ENCODE results near the gene MARK2.

The MARK2 gene

DNA sequence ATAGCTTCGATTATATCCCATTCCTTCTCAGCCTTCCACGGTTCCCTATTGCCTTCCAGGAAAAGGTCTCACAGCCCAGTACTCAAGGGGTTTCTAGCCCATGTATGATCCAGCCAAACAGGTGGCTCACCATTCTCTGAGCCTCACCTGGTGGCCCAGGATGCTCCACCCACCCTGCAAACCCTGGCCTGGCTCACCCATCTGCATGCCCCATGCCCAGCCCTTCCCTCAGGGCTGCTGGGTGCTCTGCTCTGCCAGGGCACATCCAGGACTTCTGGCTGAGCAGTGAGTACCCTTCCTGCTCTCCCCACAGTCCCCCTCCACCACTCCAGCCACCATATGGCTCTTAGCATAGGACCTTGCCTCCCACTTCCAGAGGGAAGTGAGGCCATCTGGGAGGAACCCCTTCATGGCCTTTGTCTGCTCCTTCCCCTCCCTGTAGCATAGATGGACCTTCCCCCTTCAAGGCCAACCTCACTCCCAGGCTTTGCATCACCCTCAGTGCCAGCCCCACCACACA, 83.8 kb downstream of the MARK2 start:
- DNase-seq (ENCODE audit: low read depth, low spot score) = no peak

DNA sequence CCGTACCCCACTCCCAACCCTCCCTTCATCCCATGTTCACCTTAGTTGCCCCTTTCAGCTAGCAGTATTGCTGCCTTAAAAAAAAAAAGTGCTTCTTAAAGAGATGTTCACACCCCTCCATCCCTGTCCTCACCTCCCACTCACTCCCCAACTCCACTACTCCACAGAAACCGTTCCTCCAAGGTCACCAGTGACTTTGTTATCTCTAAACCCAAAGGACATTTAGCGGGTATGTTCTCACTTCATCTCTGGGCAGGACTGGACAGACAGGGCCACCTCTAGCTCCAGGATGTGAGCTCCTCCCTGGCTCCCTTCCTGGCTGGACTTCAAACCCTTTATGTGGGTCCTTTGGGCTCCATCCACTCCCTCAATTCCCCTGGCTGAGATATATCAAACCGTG, 84.4 kb downstream of the MARK2 start:
- DNase-seq (ENCODE audit: low read depth, low spot score) = no peak

DNA sequence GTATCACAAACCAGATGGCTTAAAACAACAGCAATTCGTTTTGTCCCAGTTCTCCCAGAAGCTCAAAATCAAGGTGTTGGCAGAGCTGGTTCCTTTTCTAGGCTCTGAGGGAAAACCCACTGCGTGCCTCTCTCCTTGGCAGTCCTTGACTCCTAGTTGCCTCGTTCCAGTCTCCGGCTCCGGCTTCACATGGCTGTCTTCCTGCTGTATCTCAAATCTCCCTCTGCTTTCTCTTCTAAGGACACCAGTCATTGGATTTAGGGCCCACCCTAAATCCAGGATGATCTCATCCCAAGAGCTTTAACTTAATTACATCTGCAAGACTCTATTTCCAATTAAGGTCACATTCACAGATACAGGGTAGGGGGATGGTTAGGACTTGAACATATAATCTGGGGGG, 90.7 kb downstream of the MARK2 start:
- DNase-seq (ENCODE audit: low read depth, low spot score) = no peak

GRCh38 chr11:63931045-63931444, 92.1 kb downstream of the MARK2 start:
- DNase-seq (ENCODE audit: low read depth, low spot score) = no peak

- DNase-seq (ENCODE audit: low read depth, low spot score) = no peak
These were observed 93.0 kb downstream of the MARK2 start for GRCh38 chr11:63931876-63932275.

DNA sequence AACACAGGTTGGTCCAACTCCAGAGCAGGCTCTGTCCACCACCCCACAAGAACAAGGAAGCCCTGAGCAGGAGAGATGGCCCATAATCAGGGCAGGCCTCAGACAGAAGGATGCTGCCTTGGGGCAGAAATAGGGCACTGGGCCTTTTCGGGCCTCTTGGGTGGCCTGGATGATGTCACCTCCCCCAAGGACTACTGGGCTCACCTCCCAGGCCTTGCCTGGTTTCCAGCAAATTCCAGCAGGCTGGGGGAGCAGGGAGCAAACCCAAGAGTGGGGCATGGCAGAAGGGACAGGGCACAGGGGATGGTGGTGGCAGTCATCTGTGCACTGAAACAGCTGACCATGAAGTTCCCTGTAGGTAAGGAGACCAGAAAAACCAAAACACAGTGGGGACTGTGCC, 94.5 kb downstream of the MARK2 start:
- DNase-seq (ENCODE audit: low read depth, low spot score) = no peak

GRCh38 chr11:63937713-63938478, 99.0 kb downstream of the MARK2 start:
- no peak for DNase-seq (ENCODE audit: low read depth, low spot score)

DNA sequence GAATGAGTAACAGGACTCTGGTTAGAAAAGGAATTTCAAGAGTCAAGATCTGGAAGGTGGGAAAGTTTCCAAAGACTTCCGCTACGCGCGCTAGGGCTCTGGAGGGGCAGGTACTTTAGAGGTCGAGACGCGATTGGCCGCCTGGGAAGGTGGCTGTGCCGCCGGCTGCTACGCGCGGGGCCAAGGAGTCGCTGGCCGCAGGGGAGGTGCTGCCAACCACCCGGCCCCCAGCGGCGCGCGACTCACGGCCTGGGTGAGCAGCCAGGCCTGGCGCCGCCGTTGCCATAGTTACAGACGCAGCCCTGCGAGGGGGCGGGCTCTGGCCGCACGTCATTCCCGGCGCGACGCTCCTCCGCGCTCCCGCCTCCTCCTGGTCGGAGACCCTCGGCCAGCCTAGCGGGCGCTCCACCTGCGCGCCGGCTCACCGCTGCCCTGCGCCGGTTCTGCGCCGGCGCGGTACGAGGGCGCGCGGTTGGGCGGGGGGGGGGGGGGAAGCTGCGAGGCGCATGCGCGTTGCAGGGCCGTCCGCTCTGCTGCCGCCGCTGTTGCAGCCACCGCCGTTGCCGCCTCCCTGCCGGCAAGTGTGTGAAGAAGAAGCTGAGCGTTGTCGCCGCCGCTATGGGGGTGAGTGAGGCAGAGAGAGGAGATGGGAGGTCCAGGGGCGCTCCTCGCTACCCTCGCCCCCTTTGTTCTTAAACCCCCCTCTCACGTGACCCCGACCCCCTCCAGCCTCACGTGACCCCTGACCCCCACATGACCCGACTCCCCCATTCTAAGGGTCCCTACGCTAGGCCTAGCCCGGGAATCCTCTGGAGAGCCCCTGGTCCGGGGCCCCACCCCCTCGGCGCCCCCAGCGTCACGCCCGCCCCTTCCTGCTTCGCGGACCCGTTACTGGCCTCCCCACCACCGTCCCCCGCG, 99.8 kb downstream of the MARK2 start, which contains the start of gene NAA40:
Gene NAA40 (plus strand): TSS at position 524 of the 918 bp plus-strand sequence. CDS start 95 bp downstream, at position 619.
- DNase-seq (ENCODE audit: low read depth, low spot score) = peak; percentile 72

DNA sequence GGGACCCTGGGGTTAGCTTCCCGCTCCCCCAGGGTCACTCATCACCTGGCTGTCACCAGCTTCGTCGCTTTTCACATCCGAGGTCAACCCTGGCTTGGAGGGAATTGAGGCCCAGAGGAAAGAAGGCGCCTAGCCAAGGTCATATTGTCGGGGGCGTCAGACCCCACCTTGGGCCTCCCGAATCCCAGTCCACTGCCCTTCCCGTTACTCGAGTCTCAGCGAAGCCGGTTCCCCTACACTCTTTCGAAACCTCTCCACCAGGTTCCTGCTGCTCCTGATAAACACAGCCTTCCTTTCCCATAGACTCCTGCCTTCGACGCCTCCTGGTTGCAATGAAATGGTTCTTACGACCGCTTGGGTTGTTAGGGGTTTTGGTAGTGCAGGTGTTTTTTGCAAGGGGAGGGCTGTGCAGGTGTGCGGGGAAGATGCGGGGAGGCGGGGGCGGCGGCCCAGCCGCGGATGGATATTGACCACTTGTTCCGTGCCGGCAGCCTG, 100.5 kb downstream of the MARK2 start:
- no peak for DNase-seq (ENCODE audit: low read depth, low spot score)

DNA sequence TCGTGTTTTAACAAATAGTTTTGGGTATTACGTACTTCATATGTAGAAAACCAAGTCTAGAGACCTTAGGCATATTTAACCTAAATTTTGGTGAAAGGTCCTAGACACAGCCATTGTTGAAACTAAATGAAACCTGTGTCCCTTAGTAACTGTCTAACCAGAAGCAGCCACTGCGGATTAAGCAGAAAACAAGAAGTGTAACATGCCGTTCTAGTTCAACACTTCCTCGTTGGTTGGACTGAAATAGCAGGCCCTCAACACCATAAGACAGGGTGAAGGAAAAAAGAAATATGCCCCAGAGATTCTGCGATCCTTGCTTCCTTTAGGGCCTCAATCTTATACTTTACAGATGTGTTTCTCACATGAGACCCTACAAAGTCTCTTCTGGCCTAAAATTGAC, 101.9 kb downstream of the MARK2 start:
- DNase-seq (ENCODE audit: low read depth, low spot score) = no peak

GRCh38 chr11:63941901-63942300, 103.0 kb downstream of the MARK2 start:
- DNase-seq (ENCODE audit: low read depth, low spot score) = no peak

DNA sequence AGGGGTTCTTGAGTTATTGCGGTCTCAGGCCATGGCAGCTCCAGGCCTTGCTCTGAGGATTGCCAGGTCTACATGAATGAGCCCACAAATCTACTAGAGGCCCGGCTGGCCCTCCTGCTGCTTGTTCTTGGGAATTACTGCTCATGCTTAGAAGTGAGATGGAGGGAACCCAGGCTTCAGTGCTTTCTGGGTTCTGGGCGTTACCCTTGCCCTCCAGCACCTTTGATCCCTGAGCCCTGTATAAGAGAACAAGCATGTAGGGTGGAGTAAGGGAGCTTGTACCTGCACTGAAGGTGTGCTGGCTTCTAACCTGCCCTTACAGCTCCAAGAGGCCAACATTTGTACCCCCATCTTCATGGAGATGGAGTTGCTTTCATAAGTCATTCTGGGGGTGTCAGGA, 103.9 kb downstream of the MARK2 start:
- DNase-seq (ENCODE audit: low read depth, low spot score) = no peak

GRCh38 chr11:63944987-63945386, 106.1 kb downstream of the MARK2 start:
- DNase-seq (ENCODE audit: low read depth, low spot score) = no peak

DNA sequence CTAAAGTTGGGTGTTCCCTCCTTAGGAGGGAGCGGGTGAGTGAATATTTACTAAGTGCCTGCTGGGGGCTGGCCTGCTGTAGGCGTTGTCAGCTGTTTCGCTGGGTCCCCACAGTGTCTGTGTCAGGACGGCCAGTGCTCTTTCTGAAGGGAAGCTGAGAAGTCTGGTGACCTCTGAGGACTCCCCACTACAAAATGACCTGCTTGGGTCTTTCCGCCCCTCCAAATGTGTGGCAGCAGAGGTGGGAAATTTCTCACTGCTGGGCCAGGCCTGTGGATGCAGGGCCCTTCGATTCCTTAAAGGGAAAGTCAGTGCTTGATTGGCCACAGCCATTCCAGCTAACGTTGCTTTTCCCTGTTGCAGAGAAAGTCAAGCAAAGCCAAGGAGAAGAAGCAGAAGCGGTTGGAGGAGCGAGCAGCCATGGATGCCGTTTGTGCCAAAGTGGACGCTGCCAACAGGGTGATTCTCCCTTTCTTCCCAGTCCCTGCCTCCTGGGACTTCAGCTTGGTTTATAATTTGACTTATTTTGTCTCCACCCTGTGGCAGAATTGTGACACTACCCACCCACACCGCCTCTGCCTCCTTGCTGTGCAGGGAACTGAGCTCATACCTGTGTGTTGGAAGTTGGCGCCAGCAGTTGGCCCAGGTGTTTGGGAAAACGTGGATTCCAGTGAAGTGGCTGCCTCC, 106.7 kb downstream of the MARK2 start:
- DNase-seq (ENCODE audit: low read depth, low spot score) = no peak

DNA sequence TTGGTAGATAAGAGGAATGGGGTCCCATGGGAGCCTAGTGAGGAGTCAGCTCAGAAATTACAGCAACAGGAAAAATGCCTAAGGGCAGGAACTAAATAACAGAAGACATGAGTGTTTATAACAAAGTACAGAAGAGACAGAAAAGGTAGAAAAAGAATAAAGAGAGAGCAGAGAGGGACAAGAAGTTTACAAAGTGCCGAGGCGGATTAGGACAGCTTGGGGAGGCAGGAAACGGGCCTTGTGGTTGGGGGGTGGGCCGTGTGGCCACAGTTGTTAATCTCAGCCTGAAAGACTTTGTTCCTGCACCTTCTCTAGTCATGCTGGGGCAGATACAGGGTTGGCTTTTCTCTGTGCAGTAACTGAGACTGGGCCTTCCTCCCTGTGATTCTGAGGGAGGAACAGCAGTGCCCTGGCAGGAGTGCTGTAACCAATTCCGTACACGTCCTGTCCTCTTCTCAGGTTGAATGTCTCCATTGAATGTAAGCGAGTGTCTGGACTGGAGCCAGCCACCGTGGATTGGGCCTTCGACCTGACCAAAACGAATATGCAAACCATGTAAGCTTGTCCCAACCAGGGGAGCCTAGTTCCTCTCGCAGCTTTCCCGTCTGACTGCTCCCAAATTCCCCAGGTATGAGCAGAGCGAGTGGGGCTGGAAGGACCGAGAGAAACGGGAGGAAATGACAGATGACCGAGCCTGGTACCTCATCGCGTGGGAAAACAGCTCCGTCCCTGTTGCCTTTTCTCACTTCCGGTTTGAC, 113.0 kb downstream of the MARK2 start:
- no peak for DNase-seq (ENCODE audit: low read depth, low spot score)

DNA sequence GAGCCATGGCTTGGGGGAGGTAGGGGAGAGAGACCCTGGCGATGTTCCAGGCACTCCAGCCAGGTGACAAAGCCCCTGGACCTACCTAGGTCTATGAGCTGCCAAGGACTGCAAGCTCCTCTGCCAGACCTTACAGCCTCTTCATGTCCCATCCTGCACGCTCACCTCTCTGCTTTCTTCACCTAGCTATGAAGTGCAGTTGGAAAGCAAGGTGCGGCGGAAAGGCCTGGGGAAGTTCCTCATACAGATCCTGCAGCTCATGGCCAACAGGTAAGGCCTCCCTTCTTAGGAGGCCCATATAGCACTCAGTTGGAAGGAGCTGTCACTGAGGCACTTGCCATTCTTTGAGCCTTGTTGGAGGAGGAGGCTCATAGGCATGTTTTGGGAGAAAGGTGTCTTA, 113.7 kb downstream of the MARK2 start:
- no peak for DNase-seq (ENCODE audit: low read depth, low spot score)

- DNase-seq (ENCODE audit: low read depth, low spot score) = no peak
These were observed 119.1 kb downstream of the MARK2 start for GRCh38 chr11:63958008-63958407.

All from activated CD4-positive, CD25-positive, alpha-beta regulatory T cell treated with anti-CD3 and anti-CD28 coated beads, Interleukin-2, amount 50 U/mL, for 16 hours (primary cell).